ENCODE data around the gene MOB2. TPM values are rescaled to one million over a fixed set of nuclear protein-coding genes. Genes with fewer than 3 reads are reported as not detected.

The MOB2 gene
- total RNA-seq, 1 donor from 2014 or later: 38.6 TPM

GRCh38 chr11:1480555-1481482 lies 5.8 kb downstream of the MOB2 start:
- TF ChIP-seq CTCF (IDR thresholded peaks at IDR 0.05): no peak
- Mint-ChIP-seq H3K4me3 (ENCODE audit: unreplicated experiment) (no peak overlapping the region), H3K36me3 (ENCODE audit: unreplicated experiment) (peaks cover 20% of the 10 kb centered on the region), H3K27me3 (ENCODE audit: unreplicated experiment) (no peaks in the 10 kb centered on the region), H3K9me3 (ENCODE audit: unreplicated experiment) (no peaks in the 10 kb centered on the region), H3K4me1 (ENCODE audit: unreplicated experiment) (peaks cover 16% of the 10 kb centered on the region), H3K27ac (ENCODE audit: unreplicated experiment) (no peak overlapping the region)
- DNase-seq (ENCODE audit: extremely low spot score, unreplicated experiment): no peak

GRCh38 chr11:1480191-1480554 lies 6.4 kb downstream of the MOB2 start:
- Mint-ChIP-seq H3K27ac (ENCODE audit: unreplicated experiment) (no peak overlapping the region), H3K36me3 (ENCODE audit: unreplicated experiment) (peaks cover 24% of the 10 kb centered on the region), H3K4me3 (ENCODE audit: unreplicated experiment) (no peak overlapping the region), H3K4me1 (ENCODE audit: unreplicated experiment) (peaks cover 10% of the 10 kb centered on the region), H3K9me3 (ENCODE audit: unreplicated experiment) (no peaks in the 10 kb centered on the region), H3K27me3 (ENCODE audit: unreplicated experiment) (no peaks in the 10 kb centered on the region)
- DNase-seq (ENCODE audit: extremely low spot score, unreplicated experiment): no peak
- no peak for TF ChIP-seq CTCF (IDR thresholded peaks at IDR 0.05)

GRCh38 chr11:1479678-1480118 lies 6.9 kb downstream of the MOB2 start:
- Mint-ChIP-seq H3K4me1 (ENCODE audit: unreplicated experiment) (peaks cover 6% of the 10 kb centered on the region), H3K27ac (ENCODE audit: unreplicated experiment) (no peak overlapping the region), H3K27me3 (ENCODE audit: unreplicated experiment) (no peaks in the 10 kb centered on the region), H3K9me3 (ENCODE audit: unreplicated experiment) (no peaks in the 10 kb centered on the region), H3K4me3 (ENCODE audit: unreplicated experiment) (no peak overlapping the region), H3K36me3 (ENCODE audit: unreplicated experiment) (peaks cover 24% of the 10 kb centered on the region)
- TF ChIP-seq CTCF (IDR thresholded peaks at IDR 0.05): no peak
- no peak for DNase-seq (ENCODE audit: extremely low spot score, unreplicated experiment)

- no peak for DNase-seq (ENCODE audit: extremely low spot score, unreplicated experiment)
- peaks cover 26% of the 10 kb centered on the region for H3K36me3 Mint-ChIP-seq (ENCODE audit: unreplicated experiment)
- H3K4me1 Mint-ChIP-seq (ENCODE audit: unreplicated experiment): peaks cover 4% of the 10 kb centered on the region
- no peak overlapping the region for H3K4me3 Mint-ChIP-seq (ENCODE audit: unreplicated experiment)
- no peaks in the 10 kb centered on the region for H3K9me3 Mint-ChIP-seq (ENCODE audit: unreplicated experiment)
- no peak for TF ChIP-seq CTCF (IDR thresholded peaks at IDR 0.05)
- H3K27me3 Mint-ChIP-seq (ENCODE audit: unreplicated experiment): no peaks in the 10 kb centered on the region
- no peak overlapping the region for H3K27ac Mint-ChIP-seq (ENCODE audit: unreplicated experiment)
These were observed 7.4 kb downstream of the MOB2 start for GRCh38 chr11:1479006-1479677.

GRCh38 chr11:1478544-1478943 lies 8.0 kb downstream of the MOB2 start:
- no peak overlapping the region for H3K27ac Mint-ChIP-seq (ENCODE audit: unreplicated experiment)
- no peak for TF ChIP-seq CTCF (IDR thresholded peaks at IDR 0.05)
- peaks cover 4% of the 10 kb centered on the region for H3K4me1 Mint-ChIP-seq (ENCODE audit: unreplicated experiment)
- peaks cover 29% of the 10 kb centered on the region for H3K36me3 Mint-ChIP-seq (ENCODE audit: unreplicated experiment)
- no peak for DNase-seq (ENCODE audit: extremely low spot score, unreplicated experiment)
- no peaks in the 10 kb centered on the region for H3K27me3 Mint-ChIP-seq (ENCODE audit: unreplicated experiment)
- H3K4me3 Mint-ChIP-seq (ENCODE audit: unreplicated experiment): no peak overlapping the region
- no peaks in the 10 kb centered on the region for H3K9me3 Mint-ChIP-seq (ENCODE audit: unreplicated experiment)
